GM18868 (cell line): ENCODE data around the gene SEMA3F.

Source experiments
- ATAC-seq: cut with Tn5 transposase; IDR thresholded peaks from one replicate; pipeline ENCODE4 v1.9.1; 2021; ENCODE audit warnings: mild to moderate bottlenecking, moderate library complexity; ENCODE audit not compliant: unreplicated experiment

Gene SEMA3F

DNA sequence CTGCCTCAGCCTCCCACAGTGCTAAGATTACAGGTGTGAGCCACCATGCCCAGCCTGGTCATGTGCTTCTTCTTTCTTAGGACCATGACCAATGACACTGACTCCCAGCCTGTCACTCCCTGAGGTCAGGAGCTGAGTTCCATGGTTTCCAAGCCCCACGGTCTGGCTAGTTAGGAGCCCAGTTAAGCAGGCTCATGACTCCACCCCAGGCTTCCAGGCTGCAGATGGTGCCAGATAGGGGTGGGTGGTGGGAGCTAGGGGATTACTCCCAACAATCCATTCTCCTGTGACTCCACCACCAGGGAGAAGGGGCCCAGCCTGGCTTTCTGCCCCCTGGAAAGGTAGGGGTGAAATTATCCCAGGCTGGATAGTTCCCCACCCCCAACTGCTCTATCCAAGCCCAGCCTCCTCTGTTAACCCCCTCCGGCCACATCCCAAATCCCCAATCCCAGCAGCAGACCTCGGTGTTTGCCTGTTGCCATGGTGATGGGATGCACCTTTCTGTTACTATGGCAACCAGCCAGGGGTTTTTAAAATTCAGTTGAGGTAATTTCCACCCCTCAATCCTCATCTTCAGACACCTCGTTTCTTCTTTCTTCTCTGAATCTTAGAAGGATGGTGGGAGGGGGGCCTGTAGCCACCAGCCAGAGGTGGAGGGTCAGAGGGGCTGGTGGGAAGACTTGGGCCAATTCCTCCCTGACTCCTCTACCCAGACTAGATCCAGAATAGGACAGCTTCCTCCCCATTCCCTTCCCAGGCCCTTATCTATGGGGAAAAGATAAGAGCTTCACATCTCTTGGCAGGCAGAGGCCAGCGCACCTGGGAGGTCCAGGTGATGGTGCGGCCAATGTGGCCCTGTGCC is 22.5 kb upstream of the SEMA3F start:
- ATAC-seq, result no peak

- ATAC-seq, result no peak
Observed at GRCh38 chr3:50133283-50133615, 21.9 kb upstream of the SEMA3F start.

DNA sequence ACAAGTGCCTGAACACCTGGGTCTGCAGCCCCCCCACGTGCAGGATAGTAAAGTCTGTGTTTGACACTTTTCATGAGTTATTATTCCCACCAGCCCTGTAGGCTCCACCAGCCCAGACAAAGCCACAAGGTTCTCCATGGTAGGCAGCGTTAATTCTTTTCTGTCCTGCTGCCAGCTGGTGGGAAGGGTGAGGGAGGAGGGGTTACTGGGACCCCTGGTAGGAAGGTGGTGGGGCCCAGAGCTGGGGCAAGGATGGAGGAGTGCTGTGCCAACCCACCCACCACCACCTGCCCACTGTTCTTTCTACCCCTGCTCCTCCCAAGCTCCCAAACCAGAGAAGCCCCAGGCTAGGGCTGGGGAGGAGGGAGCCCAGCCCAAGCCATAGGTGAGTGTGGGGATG is 20.8 kb upstream of the SEMA3F start:
- no peak for ATAC-seq

GRCh38 chr3:50135964-50136363 is 19.2 kb upstream of the SEMA3F start:
- ATAC-seq, result no peak

DNA sequence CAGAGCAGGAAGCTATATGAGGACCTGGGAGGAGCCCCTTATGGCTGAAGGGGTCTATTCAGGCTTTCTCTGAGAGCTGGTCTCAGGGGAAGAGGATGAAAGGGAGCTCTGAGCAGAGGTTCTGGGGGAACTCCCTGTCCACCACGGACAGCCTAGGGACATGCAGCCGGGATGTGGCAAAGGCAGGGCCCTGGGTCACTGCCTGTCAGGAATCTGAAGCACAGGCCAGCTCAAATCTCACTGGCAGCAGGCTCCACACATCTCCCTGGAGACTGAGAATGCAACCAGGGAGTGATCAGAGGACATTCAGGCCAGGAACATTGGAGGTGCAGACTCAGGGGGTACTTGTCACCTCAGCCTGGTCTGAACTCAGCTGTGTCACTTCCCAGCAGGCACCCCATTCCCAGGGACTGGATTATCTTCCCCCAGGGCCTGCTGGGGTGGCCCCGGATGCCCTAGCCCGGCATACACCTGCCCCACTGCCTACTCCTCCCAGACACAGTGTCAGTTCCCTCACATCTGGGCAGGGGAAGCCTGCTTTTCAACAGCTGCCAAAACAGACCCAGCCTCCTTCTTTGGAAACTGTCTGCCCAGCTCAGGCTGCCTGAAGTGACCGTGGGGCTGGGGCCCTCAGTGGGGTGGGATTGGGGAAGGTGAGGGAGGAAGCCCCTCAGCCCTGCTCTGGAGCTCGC is 18.3 kb upstream of the SEMA3F start:
- ATAC-seq, result no peak

GRCh38 chr3:50137531-50137930 is 17.6 kb upstream of the SEMA3F start:
- ATAC-seq, result no peak

- no peak for ATAC-seq
Observed at GRCh38 chr3:50138266-50139200, 16.6 kb upstream of the SEMA3F start.

- ATAC-seq, result no peak
Observed at GRCh38 chr3:50139308-50139707, 15.8 kb upstream of the SEMA3F start.

GRCh38 chr3:50139718-50140423 is 15.3 kb upstream of the SEMA3F start:
- no peak for ATAC-seq

- no peak for ATAC-seq
Observed at GRCh38 chr3:50140990-50141389, 14.1 kb upstream of the SEMA3F start.

- no peak for ATAC-seq
Observed at GRCh38 chr3:50146316-50146901, 8.7 kb upstream of the SEMA3F start.

DNA sequence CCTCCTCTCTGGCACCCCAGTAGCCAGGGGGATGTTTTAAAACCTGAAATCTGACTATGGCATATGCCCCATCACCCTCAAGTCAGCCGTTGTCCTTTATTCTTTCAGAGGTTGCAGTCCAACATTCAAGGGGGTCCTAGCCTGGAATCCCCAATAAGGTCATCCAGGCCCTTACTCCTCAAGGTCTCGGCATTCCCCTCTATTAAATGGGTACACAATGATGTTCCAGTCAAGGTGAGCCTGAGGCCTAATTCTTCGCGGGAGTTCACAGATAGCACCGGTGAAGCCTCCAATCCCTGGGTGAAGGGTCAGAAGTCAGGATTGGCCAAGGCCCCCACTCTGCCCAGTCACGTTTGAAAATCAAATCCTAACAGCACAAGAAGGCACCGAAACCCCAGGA is 8.1 kb upstream of the SEMA3F start:
- ATAC-seq, result no peak

GRCh38 chr3:50147447-50147846 is 7.7 kb upstream of the SEMA3F start:
- ATAC-seq, result no peak

GRCh38 chr3:50147861-50148260 is 7.3 kb upstream of the SEMA3F start:
- no peak for ATAC-seq

GRCh38 chr3:50150404-50150750 is 4.7 kb upstream of the SEMA3F start:
- ATAC-seq, result no peak

GRCh38 chr3:50150863-50151686 is 4.0 kb upstream of the SEMA3F start:
- ATAC-seq, result no peak

DNA sequence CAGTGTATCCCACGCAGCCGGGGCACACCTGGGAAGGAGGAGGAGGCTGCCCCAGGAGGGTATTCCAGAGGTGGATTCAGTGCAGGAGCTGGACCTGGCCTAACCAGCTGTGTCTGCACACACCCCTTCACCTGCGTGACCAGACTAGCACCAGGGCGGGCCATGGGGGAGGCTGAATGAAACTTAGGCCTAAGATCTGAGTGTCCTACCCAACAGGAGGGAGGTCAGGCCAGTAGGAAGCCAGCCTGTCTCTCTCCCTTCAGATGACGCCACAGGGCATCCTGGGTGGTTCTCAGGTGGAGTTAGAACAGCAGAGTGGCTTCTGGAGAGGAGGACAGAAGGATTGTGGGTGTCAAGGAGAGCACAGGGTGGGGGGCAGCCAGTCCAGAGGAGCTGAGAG is 3.4 kb upstream of the SEMA3F start:
- ATAC-seq, result no peak

DNA sequence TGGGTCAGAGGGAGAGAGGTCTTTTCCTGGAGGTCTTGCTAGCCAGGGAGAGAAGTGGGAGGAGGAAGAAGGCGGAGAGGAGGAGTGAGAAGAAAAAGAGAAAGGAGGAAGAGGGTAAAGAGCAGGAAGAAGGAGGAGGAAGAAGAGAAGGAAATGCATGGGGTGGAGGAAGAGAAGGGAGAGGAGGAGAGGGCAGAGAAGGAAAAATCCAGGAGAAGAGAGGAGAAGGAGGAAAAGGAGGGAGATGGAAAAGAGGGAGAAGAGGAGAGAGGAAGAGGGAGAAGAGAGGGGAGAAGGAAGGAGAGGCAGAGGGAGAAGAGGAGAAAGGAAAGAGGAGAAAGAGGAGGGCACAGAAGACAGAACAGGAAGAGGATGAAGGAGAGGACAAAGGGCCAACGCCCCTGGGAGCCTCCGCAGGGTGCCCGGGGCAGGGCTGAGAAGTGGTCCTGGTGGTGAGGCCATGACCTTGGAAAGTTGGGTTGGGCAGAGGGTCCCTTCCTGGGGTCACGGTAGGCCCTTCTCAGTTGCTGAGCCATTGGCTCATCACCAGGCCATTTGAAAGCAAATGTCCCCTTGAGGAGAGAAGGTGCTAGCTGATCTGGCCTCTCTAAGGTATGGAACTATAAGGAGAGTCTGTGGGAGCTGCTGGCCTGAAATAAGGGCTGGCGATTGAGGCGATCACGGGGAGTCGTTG is 1.2 kb upstream of the SEMA3F start:
- no peak for ATAC-seq

DNA sequence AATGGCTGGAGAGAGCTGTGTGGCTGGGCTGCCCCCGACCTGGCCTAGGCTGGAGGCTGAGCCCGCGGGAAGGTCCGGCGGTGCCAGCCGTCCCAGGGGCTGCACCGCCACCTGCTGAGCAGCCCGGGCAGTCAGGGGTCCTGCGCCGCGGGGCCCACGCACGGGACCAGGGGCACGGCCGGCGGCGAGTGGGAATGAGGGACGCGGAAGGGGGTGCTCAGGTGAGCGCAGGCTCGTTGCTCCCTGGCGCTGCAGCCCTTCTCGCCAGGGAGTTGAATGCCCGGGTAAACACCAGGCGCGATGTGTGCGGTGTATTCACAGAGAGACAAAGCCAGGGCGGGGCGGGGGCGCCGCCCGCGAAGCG is 666 bp upstream of the SEMA3F start:
- ATAC-seq, result peak; percentile 20
